SIG-M5 treated with dmso at 0.1 percent for 504 hours (cell line): ENCODE measurements around the gene ST3GAL5.

Experiments
- DNase-seq: peaks from one replicate; lab custom pipeline; 2025; ENCODE audit not compliant: unreplicated experiment; lab: John Stamatoyannopoulos, UW

The ST3GAL5 gene

GRCh38 chr2:85793584-85793983 lies 95.2 kb downstream of the ST3GAL5 start:
- DNase-seq: no peak

GRCh38 chr2:85792783-85793441 lies 95.9 kb downstream of the ST3GAL5 start:
- peak; percentile 8 for DNase-seq

- DNase-seq: no peak
These were observed 96.9 kb downstream of the ST3GAL5 start for GRCh38 chr2:85791704-85792565.

GRCh38 chr2:85790499-85791188 lies 98.1 kb downstream of the ST3GAL5 start:
- peak; percentile 89 for DNase-seq

- no peak for DNase-seq
These were observed 98.8 kb downstream of the ST3GAL5 start for GRCh38 chr2:85790032-85790431.

GRCh38 chr2:85789271-85789670 lies 99.5 kb downstream of the ST3GAL5 start:
- no peak for DNase-seq

GRCh38 chr2:85788603-85789002 lies 100.2 kb downstream of the ST3GAL5 start:
- DNase-seq: no peak

- DNase-seq: no peak
These were observed 100.8 kb downstream of the ST3GAL5 start for GRCh38 chr2:85787981-85788340.

GRCh38 chr2:85787282-85787980 lies 101.4 kb downstream of the ST3GAL5 start:
- no peak for DNase-seq
